HCT116 (cell line): ENCODE measurements around the gene ZCCHC9. TPM values are rescaled to one million over a fixed set of nuclear protein-coding genes. Genes with fewer than 3 reads are reported as not detected.

ENCODE experiments used
- ATAC-seq: fragments of 200-7000 bp; cut with Tn5 transposase; 2 replicates; pipeline ENCODE4 v1.9.1; 2020; ENCODE audit warnings: mild to moderate bottlenecking, moderate library complexity
- BruUV-seq: library from RNA; stranded (reverse); fragments of 400-500 nt; replicated peaks from 2 replicates; lab custom pipeline; 2021; lab: Mats Ljungman, UMichigan
- CTCF ChIA-PET: fragments of 300-600 bp; sonication (Branson Sonifier 250); formaldehyde crosslinking; loops from one replicate; lab custom pipeline; 2021; ENCODE audit warnings: antibody characterized with exemption; lab: Charles Lee
- POLR2A ChIA-PET: fragments of 300-600, 350-600 bp; sonication (Branson Sonifier 250); formaldehyde crosslinking; loops from one replicate; lab custom pipeline; 2021; ENCODE audit warnings: antibody characterized with exemption; lab: Charles Lee
- RAD21 ChIA-PET, 2 experiments: fragments of 300-600 bp; sonication (Branson Sonifier 250); formaldehyde crosslinking; loops; one replicate each; lab custom pipeline; 2023; ENCODE audit warnings: low total read pairs in 2 of 2; ENCODE audit not compliant: uncharacterized antibody in 2 of 2, unreplicated experiment in 2 of 2, low non-redundant PET in 1 of 2; lab: Charles Lee
- DNase-seq: peaks from one replicate; pipeline ENCODE4 v3.0.0-alpha.2; 2010; ENCODE audit warnings: low read depth, low spot score
- H2AFZ ChIP-seq: fragments of 200-600 bp; shearing (Covaris generic), sonication (generic); 2 replicates; pipeline ENCODE4 v1.6.1; 2017; ENCODE audit warnings: low read depth, mixed run types, mixed read lengths, antibody characterized with exemption, low read length; ENCODE audit not compliant: poor library complexity, severe bottlenecking
- H3K27ac ChIP-seq: 2 replicates; pipeline ENCODE4 v1.5.1; 2012; ENCODE audit warnings: low read depth, low read length
- H3K27me3 ChIP-seq: fragments of 200-600 bp; sonication (generic); 2 replicates; pipeline ENCODE4 v1.6.1; 2016; ENCODE audit warnings: mixed run types, low read length, mixed read lengths; ENCODE audit not compliant: insufficient read depth
- H3K36me3 ChIP-seq, 2 experiments: fragments of 200-500 bp in 1 of 2; fragments of 200-600 bp in 1 of 2; sonication (Bioruptor generic) in 1 of 2; sonication (generic) in 1 of 2; 2 replicates each; pipeline versions ENCODE4 v1.5.1 to v1.6.1; 2014 to 2016; ENCODE audit warnings: low read length in 2 of 2, inconsistent platforms in 1 of 2, mixed read lengths in 1 of 2, mixed run types in 1 of 2; ENCODE audit not compliant: insufficient read depth in 2 of 2, control insufficient read depth in 1 of 2
- H3K4me1 ChIP-seq, 2 experiments: fragments of 200-600 bp in 1 of 2; sonication (generic) in 1 of 2; 2 replicates each; pipeline versions ENCODE4 v1.5.1 to v1.6.1; 2012 to 2017; ENCODE audit warnings: low read length in 2 of 2, inconsistent platforms in 1 of 2, mild to moderate bottlenecking in 1 of 2, mixed read lengths in 1 of 2, mixed run types in 1 of 2, moderate library complexity in 1 of 2; ENCODE audit not compliant: insufficient read depth in 2 of 2, control insufficient read depth in 1 of 2
- H3K4me2 ChIP-seq: fragments of 200-600 bp; sonication (generic); 2 replicates; pipeline ENCODE4 v1.6.1; 2017; ENCODE audit warnings: mixed run types, low read length, mixed read lengths
- H3K4me3 ChIP-seq, 2 experiments: fragments of 200-600 bp in 1 of 2; sonication (generic) in 1 of 2; replicated peaks in 1 of 2; 2 replicates each; pipeline ENCODE4 v1.5.1; 2011 to 2016; ENCODE audit warnings: low read length in 2 of 2, control low read depth in 1 of 2, low read depth in 1 of 2, mild to moderate bottlenecking in 1 of 2, mixed read lengths in 1 of 2, mixed run types in 1 of 2
- H3K79me2 ChIP-seq: fragments of 200-600 bp; sonication (generic); 2 replicates; pipeline ENCODE4 v1.6.1; 2017; ENCODE audit warnings: mild to moderate bottlenecking, mixed run types, low read length, moderate library complexity, mixed read lengths; ENCODE audit not compliant: insufficient read depth
- H3K9ac ChIP-seq: fragments of 200-600 bp; sonication (generic); 2 replicates; pipeline ENCODE4 v1.6.1; 2016; ENCODE audit warnings: low read length, mixed read lengths
- H3K9me2 ChIP-seq: fragments of 200-600 bp; sonication (generic), shearing (Covaris generic); 2 replicates; pipeline ENCODE4 v1.6.1; 2017; ENCODE audit warnings: mixed run types, mild to moderate bottlenecking, moderate library complexity; ENCODE audit not compliant: insufficient read depth
- H3K9me3 ChIP-seq, 2 experiments: fragments of 200-500 bp in 1 of 2; fragments of 200-600 bp in 1 of 2; sonication (Bioruptor generic) in 1 of 2; sonication (generic) in 1 of 2; 2 replicates each; pipeline ENCODE4 v1.6.1; 2014 to 2017; ENCODE audit warnings: low read length in 2 of 2, mixed read lengths in 2 of 2, inconsistent platforms in 1 of 2, low read depth in 1 of 2, mild to moderate bottlenecking in 1 of 2, mixed run types in 1 of 2, moderate library complexity in 1 of 2; ENCODE audit not compliant: control insufficient read depth in 1 of 2, insufficient read depth in 1 of 2
- H4K20me1 ChIP-seq: fragments of 200-600 bp; sonication (generic), shearing (Covaris generic); 2 replicates; pipeline ENCODE4 v1.6.1; 2017; ENCODE audit warnings: mixed run types, mild to moderate bottlenecking, moderate library complexity; ENCODE audit not compliant: insufficient read depth
- ATF3 ChIP-seq: IDR thresholded peaks from 2 replicates; pipeline ENCODE4 v1.6.1; 2012
- CBX3 ChIP-seq: IDR thresholded peaks from 2 replicates; pipeline ENCODE4 v1.6.1; 2012; ENCODE audit warnings: low read depth
- CTCF ChIP-seq, 3 experiments: fragments of 200-600 bp in 1 of 3; sonication (generic) in 1 of 3; IDR thresholded peaks in 2 of 3; conservative IDR thresholded peaks in 1 of 3; 2 replicates each; pipeline ENCODE4 v1.5.1; 2012 to 2017; ENCODE audit warnings: low read depth in 2 of 3, low read length in 2 of 3, antibody characterized with exemption in 1 of 3, borderline replicate concordance in 1 of 3, control low read depth in 1 of 3, mild to moderate bottlenecking in 1 of 3, mixed read lengths in 1 of 3, mixed run types in 1 of 3, moderate library complexity in 1 of 3; ENCODE audit not compliant: insufficient read depth in 1 of 3
- EGR1 ChIP-seq: IDR thresholded peaks from 2 replicates; pipeline ENCODE4 v1.6.1; 2012; ENCODE audit warnings: low read depth
- EZH2phosphoT487 ChIP-seq: fragments of 200-600 bp; IDR thresholded peaks from 2 replicates; pipeline ENCODE4 v1.6.1; 2018; ENCODE audit warnings: antibody characterized with exemption, borderline replicate concordance
- JUND ChIP-seq: IDR thresholded peaks from 2 replicates; pipeline ENCODE4 v1.6.1; 2012
- SP1 ChIP-seq: IDR thresholded peaks from 2 replicates; pipeline ENCODE4 v1.6.1; 2012; ENCODE audit warnings: low read depth
- SRF ChIP-seq: IDR thresholded peaks from 2 replicates; pipeline ENCODE4 v1.6.1; 2012; ENCODE audit warnings: low read depth
- TCF7L2 ChIP-seq: IDR thresholded peaks from 2 replicates; pipeline ENCODE4 v1.7.0; 2011; ENCODE audit warnings: borderline replicate concordance, inconsistent platforms; ENCODE audit not compliant: insufficient read depth, insufficient read length; ENCODE audit errors: extremely low read depth
- ZFX ChIP-seq: fragments of 450-650 bp; IDR thresholded peaks from 2 replicates; pipeline ENCODE4 v1.6.1; 2017
- intact Hi-C: fragments of 100-400 bp; cut with micrococcal nuclease; formaldehyde crosslinking; loops from 2 replicates; pipeline ENCODE4 v1.10.0; 2022
- total RNA-seq: library from RNA; stranded (reverse); gene quantifications from one replicate; pipeline ENCODE4 v1.2.1, GENCODE V29; 2021; ENCODE audit not compliant: unreplicated experiment

ZCCHC9 gene
- total RNA-seq, 1 experiment from 2014 or later: 33.7 TPM

DNA sequence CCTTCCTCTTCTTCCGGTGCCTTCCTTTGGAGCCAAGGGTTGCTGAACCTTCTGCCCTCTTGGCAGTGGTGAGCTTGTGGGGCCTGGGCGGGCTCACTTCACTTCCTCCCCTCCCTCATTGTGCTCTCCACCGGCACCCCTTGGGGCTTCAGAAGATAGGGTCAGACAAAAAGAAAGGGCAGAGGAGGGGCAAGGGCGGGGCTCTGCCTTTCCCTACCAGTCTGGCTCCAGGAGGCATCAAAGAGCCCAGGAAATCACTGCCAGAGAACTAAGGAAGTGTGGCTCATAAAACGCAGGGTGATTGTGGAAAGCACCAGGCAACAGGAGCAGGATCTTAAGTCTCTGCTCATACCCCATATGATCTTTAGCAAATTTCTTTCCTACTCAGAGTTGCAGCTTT is 57.7 kb downstream of the ZCCHC9 start:
- no peak for TF ChIP-seq CBX3
- no peak for TF ChIP-seq ZFX
- TF ChIP-seq SP1: no peak
- no peak for TF ChIP-seq EZH2phosphoT487
- TF ChIP-seq SRF: no peak
- no peak for TF ChIP-seq CTCF (IDR thresholded peaks at IDR 0.05 in 2 of 3, conservative IDR thresholded peaks at IDR 0.05 in 1 of 3; ENCODE audit: borderline replicate concordance in 1 of 3, insufficient read depth in 1 of 3, low read depth in 2 of 3, low read length in 2 of 3)
- TF ChIP-seq TCF7L2: no peak
- TF ChIP-seq ATF3: no peak
- no peak for TF ChIP-seq JUND
- TF ChIP-seq EGR1: no peak

More for the DNA sequence above, 57.7 kb downstream of the ZCCHC9 start:
- Histone ChIP-seq H3K4me1 (peaks cover 0 to 7% of the 10 kb centered on the region in 2 experiments; a peak in 1 of 4 replicates), H3K9ac (no peak overlapping the region), H2AFZ (no peak overlapping the region), H4K20me1 (no peaks in the 10 kb centered on the region), H3K79me2 (no peaks in the 10 kb centered on the region), H3K27me3 (no peaks in the 10 kb centered on the region), H3K9me3 (no peaks in the 10 kb centered on the region), H3K4me2 (no peak overlapping the region), H3K27ac (no peak overlapping the region), H3K36me3 (no peaks in the 10 kb centered on the region), H3K9me2 (no peaks in the 10 kb centered on the region), H3K4me3 (no peak overlapping the region)
- DNase-seq (no peak), ATAC-seq (no peak)
- ChIA-PET POLR2A (no interaction called here), CTCF (no interaction called here), RAD21 (no interaction called here)
- intact Hi-C loops: no loop called here
- BruUV-seq: no TSS peak
